ENCODE measurements around the gene FTHL17. TPM values are rescaled to one million over a fixed set of nuclear protein-coding genes. Genes with fewer than 3 reads are reported as not detected.

The FTHL17 gene
- total RNA-seq, 4 donors from 2014 or later = not detected

DNA sequence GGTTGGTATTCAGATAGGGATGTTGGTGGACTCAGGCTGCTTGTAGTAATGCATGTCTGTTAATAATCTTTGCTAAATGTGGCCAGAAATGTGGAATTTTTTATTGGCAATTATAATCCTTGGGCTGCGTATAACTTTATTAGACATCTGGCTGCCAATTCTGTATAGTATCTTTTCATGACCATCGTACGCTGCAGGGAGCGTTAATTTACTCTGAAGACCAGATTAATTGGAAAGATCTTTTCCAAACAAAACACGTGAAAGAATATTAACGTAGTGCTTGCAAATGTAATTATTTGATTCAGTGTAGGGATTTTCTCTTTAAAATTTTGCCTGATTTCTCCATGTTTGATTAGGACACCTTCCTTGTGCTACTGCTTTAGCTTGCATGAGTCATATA, 38.8 kb upstream of the FTHL17 start:
- ATAC-seq = no peak
- Histone ChIP-seq H3K4me1 (peaks cover 0 to 8% (median 0%) of the 10 kb centered on the region in 3 donors), H3K9me3 (no peaks in the 10 kb centered on the region), H3K27me3 (no peaks in the 10 kb centered on the region), H3K27ac (no peak overlapping the region), H3K36me3 (no peaks in the 10 kb centered on the region), H3K4me3 (no peak overlapping the region)
- no peak for TF ChIP-seq EP300 (IDR thresholded peaks at IDR 0.05)
- no peak for TF ChIP-seq POLR2AphosphoS5 (IDR thresholded peaks at IDR 0.05)
- TF ChIP-seq POLR2A (IDR thresholded peaks at IDR 0.05) = no peak
- TF ChIP-seq, protein P1, sequence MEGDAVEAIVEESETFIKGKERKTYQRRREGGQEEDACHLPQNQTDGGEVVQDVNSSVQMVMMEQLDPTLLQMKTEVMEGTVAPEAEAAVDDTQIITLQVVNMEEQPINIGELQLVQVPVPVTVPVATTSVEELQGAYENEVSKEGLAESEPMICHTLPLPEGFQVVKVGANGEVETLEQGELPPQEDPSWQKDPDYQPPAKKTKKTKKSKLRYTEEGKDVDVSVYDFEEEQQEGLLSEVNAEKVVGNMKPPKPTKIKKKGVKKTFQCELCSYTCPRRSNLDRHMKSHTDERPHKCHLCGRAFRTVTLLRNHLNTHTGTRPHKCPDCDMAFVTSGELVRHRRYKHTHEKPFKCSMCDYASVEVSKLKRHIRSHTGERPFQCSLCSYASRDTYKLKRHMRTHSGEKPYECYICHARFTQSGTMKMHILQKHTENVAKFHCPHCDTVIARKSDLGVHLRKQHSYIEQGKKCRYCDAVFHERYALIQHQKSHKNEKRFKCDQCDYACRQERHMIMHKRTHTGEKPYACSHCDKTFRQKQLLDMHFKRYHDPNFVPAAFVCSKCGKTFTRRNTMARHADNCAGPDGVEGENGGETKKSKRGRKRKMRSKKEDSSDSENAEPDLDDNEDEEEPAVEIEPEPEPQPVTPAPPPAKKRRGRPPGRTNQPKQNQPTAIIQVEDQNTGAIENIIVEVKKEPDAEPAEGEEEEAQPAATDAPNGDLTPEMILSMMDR (IDR thresholded peaks at IDR 0.05) = no peak
- WGBS, 2 donors (ENCODE audit: low coverage in 1 of 2) = 82 to 91% methylated on average over 6 of the region's 6 CpGs

DNA sequence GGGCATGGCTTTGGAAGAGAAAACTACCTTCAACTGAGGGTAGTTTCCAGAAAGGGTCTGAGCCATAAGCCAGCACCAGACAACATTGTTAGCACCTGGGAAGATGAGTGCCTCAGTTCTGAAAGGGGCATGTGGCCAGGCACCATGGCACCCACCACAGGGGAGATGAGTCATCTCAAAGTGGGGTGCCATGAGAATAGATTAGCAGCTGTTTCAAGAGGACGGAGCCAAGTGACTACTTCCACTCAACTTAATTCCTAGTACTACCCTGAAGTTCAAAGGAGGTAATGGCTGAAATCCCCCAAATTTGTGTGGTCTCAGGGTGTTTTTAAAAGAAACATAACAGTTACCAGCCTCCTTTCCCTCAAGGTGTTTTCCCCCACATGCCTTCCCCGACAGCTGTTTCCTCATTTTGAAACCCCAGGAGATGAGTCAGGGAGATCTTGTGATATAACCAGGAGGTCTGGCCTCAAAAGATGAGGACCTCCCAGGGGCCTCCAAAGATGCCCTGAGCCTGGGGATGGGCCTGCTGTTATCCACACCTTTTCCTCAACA, 27.8 kb upstream of the FTHL17 start:
- no peak overlapping the region for H3K4me3 ChIP-seq
- WGBS, 2 donors (ENCODE audit: low coverage in 1 of 2) = 70% methylated on average over 2 of the region's 2 CpGs; no CpG with 5 or more reads in 1 of the 2 donors
- H3K36me3 ChIP-seq = no peaks in the 10 kb centered on the region
- no peaks in the 10 kb centered on the region for H3K9me3 ChIP-seq
- TF ChIP-seq, protein P1 (IDR thresholded peaks at IDR 0.05) = no peak
- TF ChIP-seq POLR2A (IDR thresholded peaks at IDR 0.05) (no peak), POLR2AphosphoS5 (IDR thresholded peaks at IDR 0.05) (no peak), EP300 (IDR thresholded peaks at IDR 0.05) (no peak)
- H3K27me3 ChIP-seq = no peaks in the 10 kb centered on the region
- H3K27ac ChIP-seq = no peak overlapping the region
- no peak for ATAC-seq
- H3K4me1 ChIP-seq = no peaks in the 10 kb centered on the region

DNA sequence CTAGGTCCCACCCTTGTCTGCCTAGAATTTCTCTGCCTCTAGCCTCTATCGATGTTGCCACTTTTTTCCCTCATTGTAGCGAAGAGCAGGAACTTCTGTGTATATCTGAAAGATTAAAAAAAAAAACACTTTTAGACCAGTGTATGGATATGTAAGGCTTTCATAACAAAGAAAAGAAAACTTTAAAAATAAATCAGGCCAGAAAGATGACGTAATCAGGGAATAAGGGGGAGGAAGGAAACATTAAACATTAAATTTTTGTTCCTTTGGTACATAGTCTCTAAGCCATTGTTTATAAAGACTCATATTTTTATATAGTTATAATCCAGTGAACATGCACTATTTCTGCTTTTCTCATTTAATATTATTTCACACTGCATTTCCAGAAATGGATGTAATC, 26.2 kb upstream of the FTHL17 start:
- Histone ChIP-seq H3K4me1 (no peaks in the 10 kb centered on the region), H3K4me3 (no peak overlapping the region), H3K27ac (no peak overlapping the region), H3K27me3 (no peaks in the 10 kb centered on the region), H3K9me3 (no peaks in the 10 kb centered on the region), H3K36me3 (no peaks in the 10 kb centered on the region)
- TF ChIP-seq POLR2A (IDR thresholded peaks at IDR 0.05) = no peak
- TF ChIP-seq POLR2AphosphoS5 (IDR thresholded peaks at IDR 0.05) = no peak
- TF ChIP-seq, protein P1 (IDR thresholded peaks at IDR 0.05) = no peak
- TF ChIP-seq EP300 (IDR thresholded peaks at IDR 0.05) = no peak
- 0 to 18% methylated on average over 1 of the region's 3 CpGs for WGBS, 2 donors (ENCODE audit: low coverage in 1 of 2)
- ATAC-seq = no peak

GRCh38 chrX:31093639-31093975, 21.8 kb upstream of the FTHL17 start:
- Histone ChIP-seq H3K9me3 (no peaks in the 10 kb centered on the region), H3K4me3 (no peak overlapping the region), H3K36me3 (no peaks in the 10 kb centered on the region), H3K27ac (no peak overlapping the region), H3K4me1 (no peaks in the 10 kb centered on the region), H3K27me3 (no peaks in the 10 kb centered on the region)
- no peak for TF ChIP-seq EP300 (IDR thresholded peaks at IDR 0.05)
- no peak for TF ChIP-seq POLR2A (IDR thresholded peaks at IDR 0.05)
- TF ChIP-seq, protein P1 (IDR thresholded peaks at IDR 0.05) = no peak
- TF ChIP-seq POLR2AphosphoS5 (IDR thresholded peaks at IDR 0.05) = no peak
- no peak for ATAC-seq
- 83% methylated on average over 1 of the region's 4 CpGs; no CpG with 5 or more reads in 1 of the 2 donors for WGBS, 2 donors (ENCODE audit: low coverage in 1 of 2)

- Histone ChIP-seq H3K27me3 (no peaks in the 10 kb centered on the region), H3K4me3 (no peak overlapping the region), H3K9me3 (no peaks in the 10 kb centered on the region), H3K4me1 (no peaks in the 10 kb centered on the region), H3K27ac (no peak overlapping the region), H3K36me3 (no peaks in the 10 kb centered on the region)
- no peak for ATAC-seq
- no peak for TF ChIP-seq POLR2A (IDR thresholded peaks at IDR 0.05)
- 42 to 55% methylated on average over 2 to 3 of the region's 3 CpGs for WGBS, 2 donors (ENCODE audit: low coverage in 1 of 2)
These were observed 21.3 kb upstream of the FTHL17 start for GRCh38 chrX:31092970-31093638.
